Endothelial cell of umbilical vein (primary cell): ENCODE measurements around the gene GALNT9. TPM values are rescaled to one million over a fixed set of nuclear protein-coding genes. Genes with fewer than 3 reads are reported as not detected.

Experiments used
- BruUV-seq: library from RNA; stranded (reverse); fragments of 400-500 nt; replicated peaks from 2 replicates; lab custom pipeline; 2021; lab: Mats Ljungman, UMichigan
- CTCF ChIA-PET: fragments of 300-600, 350-600 bp; sonication (Branson Sonifier 250); formaldehyde crosslinking; loops from one replicate; lab custom pipeline; 2021; ENCODE audit warnings: antibody characterized with exemption, inconsistent platforms; lab: Charles Lee
- POLR2A ChIA-PET: fragments of 300-600, 350-600 bp; sonication (Branson Sonifier 250); formaldehyde crosslinking; loops from one replicate; lab custom pipeline; 2021; ENCODE audit warnings: antibody characterized with exemption, inconsistent platforms; lab: Charles Lee
- DNase-seq: peaks from one replicate; pipeline ENCODE4 v3.0.0-alpha.2; 2011; ENCODE audit warnings: low read depth, low spot score
- FAIRE-seq: peaks from 2 replicates; lab custom pipeline; 2011; peaks lifted over from hg19 to GRCh38; lab: Jason Lieb, UNC
- H2AFZ ChIP-seq: 2 replicates; pipeline ENCODE4 v1.6.0; 2012; ENCODE audit warnings: low read depth, low read length, control low read depth, inconsistent platforms
- H3K27ac ChIP-seq: 2 replicates; pipeline ENCODE4 v1.5.1; 2011; ENCODE audit warnings: low read depth, mild to moderate bottlenecking, control low read depth, low read length, moderate library complexity; ENCODE audit not compliant: insufficient read depth
- H3K27me3 ChIP-seq, 2 experiments: 2 replicates each; pipeline versions ENCODE4 v1.6.0 to v1.6.1; 2011; ENCODE audit warnings: low read length in 2 of 2, mixed read lengths in 1 of 2; ENCODE audit not compliant: control insufficient read depth in 2 of 2, insufficient read depth in 2 of 2
- H3K36me3 ChIP-seq, 2 experiments: 2 replicates in 1 of 2; 3 replicates in 1 of 2; pipeline ENCODE4 v1.5.1; 2011; ENCODE audit warnings: low read length in 2 of 2, mild to moderate bottlenecking in 1 of 2, moderate library complexity in 1 of 2; ENCODE audit not compliant: control insufficient read depth in 2 of 2, insufficient read depth in 2 of 2; ENCODE audit errors: extremely low read depth in 1 of 2
- H3K4me1 ChIP-seq: 3 replicates; pipeline ENCODE4 v1.5.1; 2011; ENCODE audit warnings: mild to moderate bottlenecking, low read length; ENCODE audit not compliant: control insufficient read depth, insufficient read depth; ENCODE audit errors: extremely low read depth
- H3K4me2 ChIP-seq: 2 replicates; pipeline ENCODE4 v1.6.1; 2011; ENCODE audit warnings: low read length, control low read depth, mixed read lengths; ENCODE audit not compliant: insufficient read depth
- H3K4me3 ChIP-seq, 3 experiments: fragments of 200-600 bp in 1 of 3; sonication (generic), shearing (Covaris generic) in 1 of 3; replicated peaks in 1 of 3; 2 replicates each; pipeline ENCODE4 v1.5.1; 2011 to 2016; ENCODE audit warnings: control low read depth in 3 of 3, low read length in 3 of 3, mild to moderate bottlenecking in 2 of 3, inconsistent platforms in 1 of 3, low read depth in 1 of 3, moderate library complexity in 1 of 3; ENCODE audit not compliant: insufficient read depth in 1 of 3
- H3K79me2 ChIP-seq: 2 replicates; pipeline ENCODE4 v1.6.0; 2012; ENCODE audit warnings: low read length, inconsistent platforms; ENCODE audit not compliant: control insufficient read depth, insufficient read depth
- H3K9ac ChIP-seq: replicated peaks from 2 replicates; pipeline ENCODE3; 2011; ENCODE audit warnings: low read length, control low read depth; ENCODE audit not compliant: insufficient read depth; ENCODE audit errors: extremely low read depth
- H3K9me1 ChIP-seq: replicated peaks from 3 replicates; pipeline ENCODE4 v1.6.0; 2011; ENCODE audit warnings: mild to moderate bottlenecking, low read length; ENCODE audit not compliant: control insufficient read depth, insufficient read depth; ENCODE audit errors: extremely low read depth
- H3K9me3 ChIP-seq: replicated peaks from 2 replicates; pipeline ENCODE4 v1.5.1; 2012; ENCODE audit warnings: low read length, inconsistent platforms; ENCODE audit not compliant: control insufficient read depth, insufficient read depth
- H4K20me1 ChIP-seq: replicated peaks from 2 replicates; pipeline ENCODE3; 2011; ENCODE audit warnings: mild to moderate bottlenecking, low read length; ENCODE audit not compliant: control insufficient read depth, insufficient read depth; ENCODE audit errors: extremely low read depth
- CTCF ChIP-seq, 2 donors: IDR thresholded peaks; 1 replicate in 1 of 2; 2 replicates in 1 of 2; pipeline ENCODE4 v1.5.1; 2011; ENCODE audit warnings: low read length in 2 of 2, mild to moderate bottlenecking in 2 of 2, moderate library complexity in 2 of 2, control low read depth in 1 of 2, inconsistent platforms in 1 of 2, low read depth in 1 of 2; ENCODE audit not compliant: insufficient read depth in 1 of 2; ENCODE audit errors: extremely low read depth in 1 of 2
- EZH2 ChIP-seq: IDR thresholded peaks from 2 replicates; pipeline ENCODE4 v1.6.1; 2012; ENCODE audit warnings: borderline replicate concordance, low read depth, mild to moderate bottlenecking, moderate library complexity, low read length, inconsistent platforms; ENCODE audit not compliant: severe bottlenecking
- FOS ChIP-seq: IDR thresholded peaks from 2 replicates; pipeline ENCODE4 v1.6.1; 2011; ENCODE audit warnings: mild to moderate bottlenecking, low read length, moderate library complexity, borderline replicate concordance; ENCODE audit not compliant: insufficient read depth
- GATA2 ChIP-seq: IDR thresholded peaks from 2 replicates; pipeline ENCODE4 v1.7.0; 2011; ENCODE audit warnings: low read depth, mild to moderate bottlenecking, moderate library complexity, mixed read lengths, low read length; ENCODE audit not compliant: insufficient read length, insufficient read depth
- JUN ChIP-seq: IDR thresholded peaks from 2 replicates; pipeline ENCODE4 v1.6.1; 2011; ENCODE audit warnings: borderline replicate concordance, low read depth; ENCODE audit not compliant: insufficient read length, insufficient read depth
- MAX ChIP-seq: IDR thresholded peaks from 2 replicates; pipeline ENCODE4 v1.6.1; 2011; ENCODE audit not compliant: insufficient read depth, insufficient read length
- MYC ChIP-seq: IDR thresholded peaks from one replicate; pipeline ENCODE4 v1.6.1; 2011; ENCODE audit warnings: mild to moderate bottlenecking, low read depth, low read length
- POLR2A ChIP-seq: IDR thresholded peaks from 2 replicates; pipeline ENCODE4 v1.6.1; 2012; ENCODE audit warnings: low read depth, mild to moderate bottlenecking, control low read depth, low read length
- POLR2AphosphoS5 ChIP-seq: IDR thresholded peaks from 2 replicates; pipeline ENCODE4 v1.6.1; 2012; ENCODE audit warnings: low read depth, mild to moderate bottlenecking, control low read depth, low read length, moderate library complexity; ENCODE audit not compliant: insufficient read depth
- dilution Hi-C: fragments of 300-500 bp; cut with MboI; formaldehyde crosslinking; loops from one replicate; pipeline ENCODE4 v1.15.0; 2019; ENCODE audit warnings: low sequenced_read_pairs; ENCODE audit not compliant: extremely low pct_ligation_motif_present
- intact Hi-C: fragments of 100-400 bp; cut with micrococcal nuclease; formaldehyde crosslinking; loops from one replicate; pipeline ENCODE4 v1.10.0; 2022
- polyA plus RNA-seq, 4 experiments: library from polyadenylated mRNA; depleted of rRNA in 3 of 4; stranded (reverse) in 3 of 4; unstranded in 1 of 4; fragments of >200 nt; gene quantifications; 2 replicates each; pipeline versions ENCODE4 v1.2.1 to v1.2.3, GENCODE V29; 2011 to 2012; ENCODE audit warnings: missing spikeins in 1 of 4
- total RNA-seq: library from RNA; stranded (reverse); gene quantifications from 2 replicates; pipeline ENCODE4 v1.2.3, GENCODE V29; 2021

GALNT9 gene
- total and polyA plus RNA-seq, 2 donors (not counting 3 experiments of a cell fraction or from before 2014, with no cell fraction given) = 0.14 to 0.73 TPM

GRCh38 chr12:132174839-132175490 lies 154.4 kb downstream of the GALNT9 start:
- BruUV-seq = no TSS peak
- dilution Hi-C loops = no loop called here
- H4K20me1 ChIP-seq = no peaks in the 10 kb centered on the region
- DNase-seq = no peak
- no peaks in the 10 kb centered on the region for H3K9me1 ChIP-seq
- H3K79me2 ChIP-seq = no peaks in the 10 kb centered on the region
- no peaks in the 10 kb centered on the region for H3K4me1 ChIP-seq
- H3K36me3 ChIP-seq = no peaks in the 10 kb centered on the region
- TF ChIP-seq POLR2AphosphoS5 (no peak), JUN (no peak), POLR2A (no peak), EZH2 (no peak), FOS (no peak), MYC (no peak), GATA2 (no peak), CTCF (IDR thresholded peaks at IDR 0.05; ENCODE audit: extremely low read depth in 1 of 2, insufficient read depth in 1 of 2, low read depth in 1 of 2, low read length in 2 of 2) (no peak), MAX (no peak)
- no peak overlapping the region for H3K9ac ChIP-seq
- no peak overlapping the region for H3K27ac ChIP-seq
- H3K27me3 ChIP-seq = peaks cover 0 to 2% of the 10 kb centered on the region in 2 experiments
- no peak overlapping the region for H3K4me3 ChIP-seq
- FAIRE-seq = no peak
- H3K4me2 ChIP-seq = no peak overlapping the region
- H2AFZ ChIP-seq = no peak overlapping the region
- ChIA-PET CTCF (no interaction called here), POLR2A (no interaction called here)
- intact Hi-C loops = no loop called here
- no peaks in the 10 kb centered on the region for H3K9me3 ChIP-seq
